Endothelial cell of umbilical vein (primary cell): ENCODE results near the gene MXD4. TPM values are rescaled to one million over a fixed set of nuclear protein-coding genes. Genes with fewer than 3 reads are reported as not detected.

Experiments
- BruUV-seq: library from RNA; stranded (reverse); fragments of 400-500 nt; replicated peaks from 2 replicates; lab custom pipeline; 2021; lab: Mats Ljungman, UMichigan
- CTCF ChIA-PET: fragments of 300-600, 350-600 bp; sonication (Branson Sonifier 250); formaldehyde crosslinking; loops from one replicate; lab custom pipeline; 2021; ENCODE audit warnings: antibody characterized with exemption, inconsistent platforms; lab: Charles Lee
- POLR2A ChIA-PET: fragments of 300-600, 350-600 bp; sonication (Branson Sonifier 250); formaldehyde crosslinking; loops from one replicate; lab custom pipeline; 2021; ENCODE audit warnings: antibody characterized with exemption, inconsistent platforms; lab: Charles Lee
- DNase-seq: peaks from one replicate; pipeline ENCODE4 v3.0.0-alpha.2; 2011; ENCODE audit warnings: low read depth, low spot score
- FAIRE-seq: peaks from 2 replicates; lab custom pipeline; 2011; peaks lifted over from hg19 to GRCh38; lab: Jason Lieb, UNC
- H2AFZ ChIP-seq: 2 replicates; pipeline ENCODE4 v1.6.0; 2012; ENCODE audit warnings: low read depth, low read length, control low read depth, inconsistent platforms
- H3K27ac ChIP-seq: 2 replicates; pipeline ENCODE4 v1.5.1; 2011; ENCODE audit warnings: low read depth, mild to moderate bottlenecking, control low read depth, low read length, moderate library complexity; ENCODE audit not compliant: insufficient read depth
- H3K27me3 ChIP-seq, 2 experiments: 2 replicates each; pipeline versions ENCODE4 v1.6.0 to v1.6.1; 2011; ENCODE audit warnings: low read length in 2 of 2, mixed read lengths in 1 of 2; ENCODE audit not compliant: control insufficient read depth in 2 of 2, insufficient read depth in 2 of 2
- H3K36me3 ChIP-seq, 2 experiments: 2 replicates in 1 of 2; 3 replicates in 1 of 2; pipeline ENCODE4 v1.5.1; 2011; ENCODE audit warnings: low read length in 2 of 2, mild to moderate bottlenecking in 1 of 2, moderate library complexity in 1 of 2; ENCODE audit not compliant: control insufficient read depth in 2 of 2, insufficient read depth in 2 of 2; ENCODE audit errors: extremely low read depth in 1 of 2
- H3K4me1 ChIP-seq: 3 replicates; pipeline ENCODE4 v1.5.1; 2011; ENCODE audit warnings: mild to moderate bottlenecking, low read length; ENCODE audit not compliant: control insufficient read depth, insufficient read depth; ENCODE audit errors: extremely low read depth
- H3K4me2 ChIP-seq: 2 replicates; pipeline ENCODE4 v1.6.1; 2011; ENCODE audit warnings: low read length, control low read depth, mixed read lengths; ENCODE audit not compliant: insufficient read depth
- H3K4me3 ChIP-seq, 3 experiments: fragments of 200-600 bp in 1 of 3; sonication (generic), shearing (Covaris generic) in 1 of 3; replicated peaks in 1 of 3; 2 replicates each; pipeline ENCODE4 v1.5.1; 2011 to 2016; ENCODE audit warnings: control low read depth in 3 of 3, low read length in 3 of 3, mild to moderate bottlenecking in 2 of 3, inconsistent platforms in 1 of 3, low read depth in 1 of 3, moderate library complexity in 1 of 3; ENCODE audit not compliant: insufficient read depth in 1 of 3
- H3K79me2 ChIP-seq: 2 replicates; pipeline ENCODE4 v1.6.0; 2012; ENCODE audit warnings: low read length, inconsistent platforms; ENCODE audit not compliant: control insufficient read depth, insufficient read depth
- H3K9ac ChIP-seq: replicated peaks from 2 replicates; pipeline ENCODE3; 2011; ENCODE audit warnings: low read length, control low read depth; ENCODE audit not compliant: insufficient read depth; ENCODE audit errors: extremely low read depth
- H3K9me1 ChIP-seq: replicated peaks from 3 replicates; pipeline ENCODE4 v1.6.0; 2011; ENCODE audit warnings: mild to moderate bottlenecking, low read length; ENCODE audit not compliant: control insufficient read depth, insufficient read depth; ENCODE audit errors: extremely low read depth
- H3K9me3 ChIP-seq: replicated peaks from 2 replicates; pipeline ENCODE4 v1.5.1; 2012; ENCODE audit warnings: low read length, inconsistent platforms; ENCODE audit not compliant: control insufficient read depth, insufficient read depth
- H4K20me1 ChIP-seq: replicated peaks from 2 replicates; pipeline ENCODE3; 2011; ENCODE audit warnings: mild to moderate bottlenecking, low read length; ENCODE audit not compliant: control insufficient read depth, insufficient read depth; ENCODE audit errors: extremely low read depth
- EZH2 ChIP-seq: IDR thresholded peaks from 2 replicates; pipeline ENCODE4 v1.6.1; 2012; ENCODE audit warnings: borderline replicate concordance, low read depth, mild to moderate bottlenecking, moderate library complexity, low read length, inconsistent platforms; ENCODE audit not compliant: severe bottlenecking
- FOS ChIP-seq: IDR thresholded peaks from 2 replicates; pipeline ENCODE4 v1.6.1; 2011; ENCODE audit warnings: mild to moderate bottlenecking, low read length, moderate library complexity, borderline replicate concordance; ENCODE audit not compliant: insufficient read depth
- GATA2 ChIP-seq: IDR thresholded peaks from 2 replicates; pipeline ENCODE4 v1.7.0; 2011; ENCODE audit warnings: low read depth, mild to moderate bottlenecking, moderate library complexity, mixed read lengths, low read length; ENCODE audit not compliant: insufficient read length, insufficient read depth
- JUN ChIP-seq: IDR thresholded peaks from 2 replicates; pipeline ENCODE4 v1.6.1; 2011; ENCODE audit warnings: borderline replicate concordance, low read depth; ENCODE audit not compliant: insufficient read length, insufficient read depth
- MAX ChIP-seq: IDR thresholded peaks from 2 replicates; pipeline ENCODE4 v1.6.1; 2011; ENCODE audit not compliant: insufficient read depth, insufficient read length
- MYC ChIP-seq: IDR thresholded peaks from one replicate; pipeline ENCODE4 v1.6.1; 2011; ENCODE audit warnings: mild to moderate bottlenecking, low read depth, low read length
- POLR2A ChIP-seq: IDR thresholded peaks from 2 replicates; pipeline ENCODE4 v1.6.1; 2012; ENCODE audit warnings: low read depth, mild to moderate bottlenecking, control low read depth, low read length
- POLR2AphosphoS5 ChIP-seq: IDR thresholded peaks from 2 replicates; pipeline ENCODE4 v1.6.1; 2012; ENCODE audit warnings: low read depth, mild to moderate bottlenecking, control low read depth, low read length, moderate library complexity; ENCODE audit not compliant: insufficient read depth
- dilution Hi-C: fragments of 300-500 bp; cut with MboI; formaldehyde crosslinking; loops from one replicate; pipeline ENCODE4 v1.15.0; 2019; ENCODE audit warnings: low sequenced_read_pairs; ENCODE audit not compliant: extremely low pct_ligation_motif_present
- intact Hi-C: fragments of 100-400 bp; cut with micrococcal nuclease; formaldehyde crosslinking; loops from one replicate; pipeline ENCODE4 v1.10.0; 2022
- polyA plus RNA-seq, 4 experiments: library from polyadenylated mRNA; depleted of rRNA in 3 of 4; stranded (reverse) in 3 of 4; unstranded in 1 of 4; fragments of >200 nt; gene quantifications; 2 replicates each; pipeline versions ENCODE4 v1.2.1 to v1.2.3, GENCODE V29; 2011 to 2012; ENCODE audit warnings: missing spikeins in 1 of 4
- total RNA-seq: library from RNA; stranded (reverse); gene quantifications from 2 replicates; pipeline ENCODE4 v1.2.3, GENCODE V29; 2021
- TF ChIP-seq, protein P1 (sequence below), 2 donors: IDR thresholded peaks; 1 replicate in 1 of 2; 2 replicates in 1 of 2; pipeline ENCODE4 v1.5.1; 2011; ENCODE audit warnings: low read length in 2 of 2, mild to moderate bottlenecking in 2 of 2, moderate library complexity in 2 of 2, control low read depth in 1 of 2, inconsistent platforms in 1 of 2, low read depth in 1 of 2; ENCODE audit not compliant: insufficient read depth in 1 of 2; ENCODE audit errors: extremely low read depth in 1 of 2

The MXD4 gene
- total and polyA plus RNA-seq, 2 donors (not counting 3 experiments of a cell fraction or from before 2014, with no cell fraction given): 62.7 to 74.1 TPM

- intact Hi-C loops: loop anchor here (5.0 kb wide), 1 partner anchor 226 kb away; the partner anchor contains the start of gene RNF4
- Histone ChIP-seq H3K36me3 (peaks cover 0 to 7% of the 10 kb centered on the region in 2 experiments), H3K27me3 (no peaks in the 10 kb centered on the region), H4K20me1 (peaks cover 5% of the 10 kb centered on the region), H3K4me1 (peaks cover 33% of the 10 kb centered on the region), H3K4me2 (peak overlapping the region; percentile 97), H3K9ac (peak overlapping the region; percentile 70), H2AFZ (no peak overlapping the region), H3K9me3 (no peaks in the 10 kb centered on the region), H3K79me2 (peaks cover 49% of the 10 kb centered on the region), H3K4me3 (peak overlapping the region; percentile 63 to 97 (median 97)), H3K27ac (peak overlapping the region; percentile 30), H3K9me1 (no peaks in the 10 kb centered on the region)
- POLR2A ChIA-PET: interaction anchor here (1.0 kb wide), 1 partner anchor 17 kb away, joined by 3 read pairs; no protein-coding TSS in a partner anchor
- no TSS peak for BruUV-seq
- TF ChIP-seq POLR2AphosphoS5: no peak
- TF ChIP-seq GATA2: no peak
- TF ChIP-seq POLR2A: no peak
- no peak for TF ChIP-seq MYC
- TF ChIP-seq, protein P1, sequence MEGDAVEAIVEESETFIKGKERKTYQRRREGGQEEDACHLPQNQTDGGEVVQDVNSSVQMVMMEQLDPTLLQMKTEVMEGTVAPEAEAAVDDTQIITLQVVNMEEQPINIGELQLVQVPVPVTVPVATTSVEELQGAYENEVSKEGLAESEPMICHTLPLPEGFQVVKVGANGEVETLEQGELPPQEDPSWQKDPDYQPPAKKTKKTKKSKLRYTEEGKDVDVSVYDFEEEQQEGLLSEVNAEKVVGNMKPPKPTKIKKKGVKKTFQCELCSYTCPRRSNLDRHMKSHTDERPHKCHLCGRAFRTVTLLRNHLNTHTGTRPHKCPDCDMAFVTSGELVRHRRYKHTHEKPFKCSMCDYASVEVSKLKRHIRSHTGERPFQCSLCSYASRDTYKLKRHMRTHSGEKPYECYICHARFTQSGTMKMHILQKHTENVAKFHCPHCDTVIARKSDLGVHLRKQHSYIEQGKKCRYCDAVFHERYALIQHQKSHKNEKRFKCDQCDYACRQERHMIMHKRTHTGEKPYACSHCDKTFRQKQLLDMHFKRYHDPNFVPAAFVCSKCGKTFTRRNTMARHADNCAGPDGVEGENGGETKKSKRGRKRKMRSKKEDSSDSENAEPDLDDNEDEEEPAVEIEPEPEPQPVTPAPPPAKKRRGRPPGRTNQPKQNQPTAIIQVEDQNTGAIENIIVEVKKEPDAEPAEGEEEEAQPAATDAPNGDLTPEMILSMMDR (IDR thresholded peaks at IDR 0.05; ENCODE audit: extremely low read depth in 1 of 2, insufficient read depth in 1 of 2, low read depth in 1 of 2, low read length in 2 of 2): no peak
- TF ChIP-seq FOS: no peak
- TF ChIP-seq MAX: no peak
- TF ChIP-seq EZH2: no peak
- TF ChIP-seq JUN: no peak
- CTCF ChIA-PET: interaction anchor here (1.1 to 5.9 kb wide), 7 partner anchors 9 to 204 kb away, joined by 3 to 49 read pairs (median 3); no protein-coding TSS in a partner anchor
- dilution Hi-C loops: no loop called here
- FAIRE-seq: no peak
- DNase-seq: no peak
These were observed 20.9 kb downstream of the MXD4 start for GRCh38 chr4:2241003-2241402.
